ENCODE results near the gene RNF123. TPM values are rescaled to one million over a fixed set of nuclear protein-coding genes. Genes with fewer than 3 reads are reported as not detected.

The RNF123 gene
- total and polyA plus RNA-seq, 10 of the 15 experiments (the other 5 are each of a cell fraction or from before 2014, with no cell fraction given) = 4.2 to 31.5 (median 17.6) TPM

DNA sequence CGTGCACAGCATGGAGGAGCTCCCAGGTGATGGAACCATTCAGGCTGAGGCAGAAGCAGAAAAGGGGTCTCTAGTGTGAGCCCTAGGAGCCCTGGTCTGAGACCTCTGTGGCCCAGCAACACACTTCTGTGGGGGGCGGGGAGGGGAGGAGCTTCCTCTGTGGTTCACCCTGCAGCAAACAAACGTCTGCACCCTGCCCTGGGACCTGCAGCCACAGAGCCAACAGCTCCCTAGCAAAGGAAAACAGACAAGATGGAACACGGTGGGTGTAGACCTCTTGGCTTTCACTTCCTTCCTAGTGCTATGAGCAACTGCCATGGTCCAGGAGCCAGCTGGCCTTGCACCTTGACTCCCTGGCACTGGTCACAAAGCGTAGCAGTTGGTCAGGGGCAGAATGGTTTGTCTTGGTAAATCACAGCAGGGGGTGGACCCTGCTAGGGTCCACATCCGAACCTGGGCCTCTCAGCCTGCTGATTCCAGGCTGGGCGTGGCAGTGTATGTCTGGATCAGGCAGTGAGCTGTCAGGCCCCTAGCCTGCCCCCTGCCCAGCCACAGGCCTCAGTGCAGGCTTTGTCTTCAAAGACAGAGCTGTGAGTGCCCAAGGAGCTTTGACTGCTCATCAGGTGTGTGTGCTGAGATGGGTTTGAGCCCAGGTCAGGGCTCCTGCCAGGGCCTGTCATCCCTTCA, 23.4 kb downstream of the RNF123 start:
- ChIA-PET POLR2A (interaction anchor here (1.2 kb wide), 1 partner anchor 12 kb away, joined by 3 read pairs; no protein-coding TSS in a partner anchor), CTCF (interaction anchor here (0.5 to 1.8 kb wide), 2 partner anchors 10 to 525 kb away, joined by 3 to 5 read pairs; no protein-coding TSS in a partner anchor), RAD21 (ENCODE audit: unreplicated experiment) (no interaction called here), SMC1A (ENCODE audit: uncharacterized antibody, unreplicated experiment) (interaction anchor here (0.5 kb wide), 1 partner anchor 100 kb away, joined by 4 read pairs; no protein-coding TSS in a partner anchor)
- Histone ChIP-seq H3K4me2 (ENCODE audit: control insufficient read depth, insufficient read depth) (no peak overlapping the region), H3K27me3 (replicated peaks in 1 of 2; ENCODE audit: control insufficient read depth in 2 of 2, insufficient read depth in 2 of 2, low read length in 1 of 2) (no peaks in the 10 kb centered on the region), H2AFZ (ENCODE audit: control insufficient read depth, low read depth, low read length) (no peak overlapping the region), H3K79me2 (ENCODE audit: control insufficient read depth, insufficient read depth, low read length) (no peaks in the 10 kb centered on the region), H3K36me3 (ENCODE audit: control insufficient read depth in 2 of 2, insufficient read depth in 2 of 2, low read length in 1 of 2) (no peaks in the 10 kb centered on the region; a peak in 1 of 4 replicates), H3K4me1 (ENCODE audit: control insufficient read depth, insufficient read depth, low read length) (no peaks in the 10 kb centered on the region), H3K9me3 (replicated peaks; ENCODE audit: control insufficient read depth, insufficient read depth, low read length) (no peaks in the 10 kb centered on the region), H3K4me3 (no peak overlapping the region), H3K9ac (ENCODE audit: control insufficient read depth, insufficient read depth, low read length) (no peak overlapping the region), H4K20me1 (ENCODE audit: control insufficient read depth, insufficient read depth) (no peaks in the 10 kb centered on the region), H3K27ac (ENCODE audit: control insufficient read depth, insufficient read depth) (no peak overlapping the region)
- FAIRE-seq (no peak), DNase-seq (ENCODE audit: low read depth, low spot score) (no peak), ATAC-seq (peak; percentile 20; the same call in 2 of the 3 replicates)
- BruUV-seq (replicated peaks) = no TSS peak
- intact Hi-C loops (cut with micrococcal nuclease; ENCODE audit: unreplicated experiment) (no loop called here), in situ Hi-C loops (cut with MboI) (no loop called here)
- 60% methylated on average over 7 of the region's 7 CpGs for WGBS (ENCODE audit: insufficient coverage, insufficient replicate concordance, low lambda C conversion rate, missing lambda C conversion rate)
- TF ChIP-seq SRF (IDR thresholded peaks at IDR 0.05; ENCODE audit: low read depth in 2 of 2, low read length in 2 of 2) (no peak), SPI1 (IDR thresholded peaks at IDR 0.05; ENCODE audit: borderline replicate concordance, insufficient read depth, low read depth, low read length) (peak; percentile 47; the same call in 1 of the 2 replicates)

DNA sequence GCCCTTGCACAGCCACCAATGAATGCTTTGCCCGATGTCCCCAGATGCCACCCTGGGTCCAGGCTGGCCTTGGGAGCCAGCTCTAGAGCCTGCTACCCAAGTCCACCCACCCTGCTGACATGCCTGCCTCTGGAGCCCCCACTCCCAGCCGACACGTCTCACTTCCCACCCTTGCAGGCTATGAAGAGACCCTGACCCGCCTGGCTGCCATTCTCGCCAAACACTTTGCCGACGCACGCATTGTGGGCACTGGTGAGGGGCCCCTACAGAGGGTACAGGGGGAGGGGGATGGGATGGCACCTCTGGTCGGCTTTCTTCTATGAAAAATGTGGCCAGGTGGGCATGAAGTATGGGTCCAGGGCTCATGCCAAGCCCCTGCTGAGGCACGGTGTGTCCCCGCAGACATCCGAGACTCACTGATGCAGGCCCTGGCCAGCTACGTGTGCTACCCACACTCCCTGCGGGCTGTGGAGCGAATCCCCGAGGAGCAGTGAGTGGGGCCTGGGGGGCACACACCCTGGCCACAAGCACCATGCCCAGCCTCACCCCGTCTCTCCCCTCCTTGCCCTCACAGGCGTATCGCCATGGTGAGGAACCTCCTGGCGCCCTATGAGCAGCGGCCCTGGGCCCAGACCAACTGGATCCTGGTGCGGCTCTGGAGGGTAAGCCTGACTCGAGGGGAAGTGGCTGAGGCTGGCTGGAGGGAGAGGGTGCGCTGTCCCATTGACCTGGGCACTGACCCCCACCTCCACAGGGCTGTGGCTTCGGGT, 24.2 kb downstream of the RNF123 start:
- Histone ChIP-seq H3K27ac (ENCODE audit: control insufficient read depth, insufficient read depth) (no peak overlapping the region), H3K4me2 (ENCODE audit: control insufficient read depth, insufficient read depth) (no peak overlapping the region), H2AFZ (ENCODE audit: control insufficient read depth, low read depth, low read length) (no peak overlapping the region), H3K36me3 (ENCODE audit: control insufficient read depth in 2 of 2, insufficient read depth in 2 of 2, low read length in 1 of 2) (no peaks in the 10 kb centered on the region; a peak in 1 of 4 replicates), H3K9ac (ENCODE audit: control insufficient read depth, insufficient read depth, low read length) (no peak overlapping the region), H3K9me3 (replicated peaks; ENCODE audit: control insufficient read depth, insufficient read depth, low read length) (no peaks in the 10 kb centered on the region; the same call in 2 of the 3 replicates), H4K20me1 (ENCODE audit: control insufficient read depth, insufficient read depth) (no peaks in the 10 kb centered on the region), H3K27me3 (replicated peaks in 1 of 2; ENCODE audit: control insufficient read depth in 2 of 2, insufficient read depth in 2 of 2, low read length in 1 of 2) (no peaks in the 10 kb centered on the region), H3K4me3 (no peak overlapping the region), H3K79me2 (ENCODE audit: control insufficient read depth, insufficient read depth, low read length) (no peaks in the 10 kb centered on the region), H3K4me1 (ENCODE audit: control insufficient read depth, insufficient read depth, low read length) (no peaks in the 10 kb centered on the region)
- ATAC-seq (no peak), DNase-seq (ENCODE audit: low read depth, low spot score) (no peak), FAIRE-seq (no peak)
- ChIA-PET SMC1A (ENCODE audit: uncharacterized antibody, unreplicated experiment) (no interaction called here), POLR2A (interaction anchor here (1.2 kb wide), 1 partner anchor 11 kb away, joined by 3 read pairs; no protein-coding TSS in a partner anchor), RAD21 (ENCODE audit: unreplicated experiment) (no interaction called here), CTCF (interaction anchor here (1.8 kb wide), 1 partner anchor 10 kb away, joined by 5 read pairs; no protein-coding TSS in a partner anchor)
- intact Hi-C loops (cut with micrococcal nuclease; ENCODE audit: unreplicated experiment) (no loop called here), in situ Hi-C loops (cut with MboI) (no loop called here)
- no TSS peak for BruUV-seq (replicated peaks)
- WGBS (ENCODE audit: insufficient coverage, insufficient replicate concordance, low lambda C conversion rate, missing lambda C conversion rate) = 85% methylated on average over 24 of the region's 25 CpGs
- TF ChIP-seq EP300 (IDR thresholded peaks at IDR 0.05; ENCODE audit: borderline replicate concordance in 1 of 2, control insufficient read depth in 1 of 2, low read depth in 2 of 2, low read length in 2 of 2) = no peak
- TF ChIP-seq RBBP5 (conservative IDR thresholded peaks at IDR 0.05) = no peak
- TF ChIP-seq KDM1A (IDR thresholded peaks at IDR 0.05; ENCODE audit: borderline replicate concordance) = no peak
- no peak for TF ChIP-seq JUND (IDR thresholded peaks at IDR 0.05; ENCODE audit: low read depth, low read length)
- TF ChIP-seq SP1 (IDR thresholded peaks at IDR 0.05; ENCODE audit: low read depth, low read length) = no peak
- no peak for TF ChIP-seq NBN (IDR thresholded peaks at IDR 0.05)
- no peak for TF ChIP-seq EZH2 (IDR thresholded peaks at IDR 0.05; ENCODE audit: borderline replicate concordance, control insufficient read depth, low read depth, low read length)
- TF ChIP-seq, protein P1, sequence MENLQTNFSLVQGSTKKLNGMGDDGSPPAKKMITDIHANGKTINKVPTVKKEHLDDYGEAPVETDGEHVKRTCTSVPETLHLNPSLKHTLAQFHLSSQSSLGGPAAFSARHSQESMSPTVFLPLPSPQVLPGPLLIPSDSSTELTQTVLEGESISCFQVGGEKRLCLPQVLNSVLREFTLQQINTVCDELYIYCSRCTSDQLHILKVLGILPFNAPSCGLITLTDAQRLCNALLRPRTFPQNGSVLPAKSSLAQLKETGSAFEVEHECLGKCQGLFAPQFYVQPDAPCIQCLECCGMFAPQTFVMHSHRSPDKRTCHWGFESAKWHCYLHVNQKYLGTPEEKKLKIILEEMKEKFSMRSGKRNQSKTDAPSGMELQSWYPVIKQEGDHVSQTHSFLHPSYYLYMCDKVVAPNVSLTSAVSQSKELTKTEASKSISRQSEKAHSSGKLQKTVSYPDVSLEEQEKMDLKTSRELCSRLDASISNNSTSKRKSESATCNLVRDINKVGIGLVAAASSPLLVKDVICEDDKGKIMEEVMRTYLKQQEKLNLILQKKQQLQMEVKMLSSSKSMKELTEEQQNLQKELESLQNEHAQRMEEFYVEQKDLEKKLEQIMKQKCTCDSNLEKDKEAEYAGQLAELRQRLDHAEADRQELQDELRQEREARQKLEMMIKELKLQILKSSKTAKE (IDR thresholded peaks at IDR 0.05; ENCODE audit: low read depth, poor library complexity, severe bottlenecking) = no peak
- no peak for TF ChIP-seq NFXL1 (IDR thresholded peaks at IDR 0.05; ENCODE audit: borderline replicate concordance)
- TF ChIP-seq MYC (IDR thresholded peaks at IDR 0.05; ENCODE audit: insufficient read depth, insufficient read length, insufficient replicate concordance, low read length, severe bottlenecking) = no peak
- TF ChIP-seq DPF2 (IDR thresholded peaks at IDR 0.05) = no peak
